Trophoblast cell (in vitro differentiated cells and primary cell): ENCODE results near the gene AUH.

ENCODE experiments used
- DNase-seq, 2 donors: peaks; one replicate each; pipeline ENCODE4 v3.0.0-alpha.2; 2016
- H2AFZ ChIP-seq: 2 replicates; pipeline ENCODE4 v1.6.1; 2013; ENCODE audit warnings: low read length, moderate library complexity, mild to moderate bottlenecking; ENCODE audit not compliant: insufficient read depth, poor library complexity
- H2AK5ac ChIP-seq: 2 replicates; pipeline ENCODE4 v1.6.1; 2013; ENCODE audit warnings: mild to moderate bottlenecking, low read length
- H2BK120ac ChIP-seq: 2 replicates; pipeline ENCODE4 v1.6.1; 2013; ENCODE audit warnings: low read length, mild to moderate bottlenecking, moderate library complexity; ENCODE audit not compliant: insufficient read depth, poor library complexity
- H2BK12ac ChIP-seq: 2 replicates; pipeline ENCODE4 v1.6.1; 2013; ENCODE audit warnings: mild to moderate bottlenecking, low read length, moderate library complexity
- H2BK5ac ChIP-seq: 2 replicates; pipeline ENCODE4 v1.6.1; 2013; ENCODE audit warnings: low read length, low read depth, moderate library complexity, mild to moderate bottlenecking; ENCODE audit not compliant: poor library complexity
- H3K14ac ChIP-seq: 2 replicates; pipeline ENCODE4 v1.6.1; 2013; ENCODE audit warnings: mild to moderate bottlenecking, low read length
- H3K18ac ChIP-seq: 2 replicates; pipeline ENCODE4 v1.6.1; 2013; ENCODE audit warnings: mild to moderate bottlenecking, low read length
- H3K23ac ChIP-seq: 2 replicates; pipeline ENCODE4 v1.6.1; 2013; ENCODE audit warnings: low read length
- H3K27ac ChIP-seq: 2 replicates; pipeline ENCODE4 v1.5.1; 2013; ENCODE audit warnings: low read depth, mild to moderate bottlenecking, inconsistent platforms, low read length, moderate library complexity
- H3K27me3 ChIP-seq: 2 replicates; pipeline ENCODE4 v1.6.1; 2013; ENCODE audit warnings: inconsistent platforms, mild to moderate bottlenecking, low read length, moderate library complexity; ENCODE audit not compliant: insufficient read depth
- H3K36me3 ChIP-seq, 2 experiments: 1 replicate in 1 of 2; 2 replicates in 1 of 2; pipeline ENCODE4 v1.6.1; 2013; ENCODE audit warnings: low read length in 2 of 2, mild to moderate bottlenecking in 2 of 2, moderate library complexity in 1 of 2; ENCODE audit not compliant: insufficient read depth in 2 of 2, control insufficient read depth in 1 of 2
- H3K4ac ChIP-seq: 2 replicates; pipeline ENCODE4 v1.6.1; 2013; ENCODE audit warnings: low read depth, mild to moderate bottlenecking, low read length, moderate library complexity
- H3K4me1 ChIP-seq, 2 experiments: 1 replicate in 1 of 2; 2 replicates in 1 of 2; pipeline ENCODE4 v1.6.1; 2013; ENCODE audit warnings: low read length in 2 of 2, mild to moderate bottlenecking in 2 of 2, moderate library complexity in 1 of 2; ENCODE audit not compliant: insufficient read depth in 2 of 2, control insufficient read depth in 1 of 2
- H3K4me2 ChIP-seq: 2 replicates; pipeline ENCODE4 v1.6.1; 2013; ENCODE audit warnings: inconsistent platforms, mild to moderate bottlenecking, low read length, moderate library complexity
- H3K4me3 ChIP-seq: 2 replicates; pipeline ENCODE4 v1.5.1; 2013; ENCODE audit warnings: mild to moderate bottlenecking, low read depth, low read length, inconsistent platforms
- H3K79me1 ChIP-seq: one replicate; pipeline ENCODE4 v1.6.1; 2013; ENCODE audit warnings: low read length
- H3K79me2 ChIP-seq: 2 replicates; pipeline ENCODE4 v1.6.1; 2013; ENCODE audit warnings: low read length, mild to moderate bottlenecking; ENCODE audit not compliant: control insufficient read depth, insufficient read depth, poor library complexity
- H3K9ac ChIP-seq: 2 replicates; pipeline ENCODE4 v1.6.1; 2013; ENCODE audit warnings: mild to moderate bottlenecking, low read length
- H3K9me3 ChIP-seq: 2 replicates; pipeline ENCODE4 v1.6.1; 2013; ENCODE audit warnings: low read depth, mild to moderate bottlenecking, control low read depth, inconsistent platforms, low read length; ENCODE audit not compliant: insufficient read depth
- H4K12ac ChIP-seq: 2 replicates; pipeline ENCODE4 v1.6.1; 2013; ENCODE audit warnings: low read depth, mild to moderate bottlenecking, low read length, moderate library complexity
- H4K8ac ChIP-seq: 2 replicates; pipeline ENCODE4 v1.6.1; 2013; ENCODE audit warnings: low read depth, mild to moderate bottlenecking, low read length, moderate library complexity
- H4K91ac ChIP-seq: one replicate; pipeline ENCODE4 v1.6.1; 2013; ENCODE audit warnings: low read depth, mild to moderate bottlenecking, low read length, moderate library complexity
- WGBS: extraction: QIAGEN DNeasy Blood & Tissue Kit; methylation state at CpG from one replicate; pipeline ENCODE4 v1.1.7; 2013; ENCODE audit warnings: missing lambda C conversion rate; ENCODE audit not compliant: insufficient read length, insufficient coverage; ENCODE audit errors: extremely low coverage; 5-methylcytosine and 5-hydroxymethylcytosine counted together

AUH gene

GRCh38 chr9:91191411-91192380 lies 170.0 kb downstream of the AUH start:
- WGBS, result no CpG with 5 or more reads among the region's 18 CpGs
- Histone ChIP-seq H3K18ac (peak overlapping the region; percentile 29), H4K12ac (no peak overlapping the region), H3K4me2 (no peak overlapping the region), H4K8ac (no peak overlapping the region), H2AK5ac (peak overlapping the region; percentile 35), H3K27ac (no peak overlapping the region), H3K79me1 (peaks cover 16% of the 10 kb centered on the region), H4K91ac (peak overlapping the region; percentile 3), H3K4me1 (peaks cover 5 to 7% of the 10 kb centered on the region in 2 experiments), H3K4ac (no peak overlapping the region), H3K4me3 (no peak overlapping the region), H2BK12ac (peak overlapping the region; percentile 80), H3K79me2 (peaks cover 4% of the 10 kb centered on the region), H2BK120ac (peak overlapping the region; percentile 2), H3K9ac (no peak overlapping the region), H3K27me3 (no peaks in the 10 kb centered on the region), H3K23ac (no peak overlapping the region), H2BK5ac (peak overlapping the region; percentile 13), H3K14ac (no peak overlapping the region), H3K36me3 (no peaks in the 10 kb centered on the region), H2AFZ (no peak overlapping the region), H3K9me3 (peaks cover 3% of the 10 kb centered on the region)
- DNase-seq, result no peak

GRCh38 chr9:91190062-91190461 lies 171.7 kb downstream of the AUH start:
- no peak overlapping the region for H3K4me3 ChIP-seq
- no peak overlapping the region for H4K8ac ChIP-seq
- H3K79me1 ChIP-seq, result peaks cover 15% of the 10 kb centered on the region
- no CpG with 5 or more reads among the region's 4 CpGs for WGBS
- no peak overlapping the region for H3K23ac ChIP-seq
- H2BK5ac ChIP-seq, result no peak overlapping the region
- H3K4me1 ChIP-seq, result peaks cover 5 to 7% of the 10 kb centered on the region in 2 experiments
- H3K14ac ChIP-seq, result no peak overlapping the region
- H3K36me3 ChIP-seq, result no peaks in the 10 kb centered on the region
- no peak for DNase-seq
- no peaks in the 10 kb centered on the region for H3K27me3 ChIP-seq
- H3K27ac ChIP-seq, result no peak overlapping the region
- no peak overlapping the region for H2BK120ac ChIP-seq
- no peak overlapping the region for H2BK12ac ChIP-seq
- H3K18ac ChIP-seq, result no peak overlapping the region
- no peak overlapping the region for H2AK5ac ChIP-seq
- H3K4me2 ChIP-seq, result no peak overlapping the region
- H3K79me2 ChIP-seq, result peaks cover 4% of the 10 kb centered on the region
- no peak overlapping the region for H4K12ac ChIP-seq
- H3K9me3 ChIP-seq, result peaks cover 3% of the 10 kb centered on the region
- no peak overlapping the region for H2AFZ ChIP-seq
- H4K91ac ChIP-seq, result no peak overlapping the region
- no peak overlapping the region for H3K4ac ChIP-seq
- no peak overlapping the region for H3K9ac ChIP-seq

GRCh38 chr9:91188719-91189590 lies 172.8 kb downstream of the AUH start:
- no CpG with 5 or more reads among the region's 11 CpGs for WGBS
- DNase-seq, result no peak
- H3K4me2 ChIP-seq, result no peak overlapping the region
- no peak overlapping the region for H3K14ac ChIP-seq
- H4K8ac ChIP-seq, result no peak overlapping the region
- H2BK12ac ChIP-seq, result no peak overlapping the region
- H3K23ac ChIP-seq, result no peak overlapping the region
- H4K91ac ChIP-seq, result no peak overlapping the region
- H3K4ac ChIP-seq, result no peak overlapping the region
- H3K79me1 ChIP-seq, result peaks cover 12% of the 10 kb centered on the region
- H3K27me3 ChIP-seq, result no peaks in the 10 kb centered on the region
- H3K9ac ChIP-seq, result no peak overlapping the region
- H3K4me3 ChIP-seq, result no peak overlapping the region
- peaks cover 3% of the 10 kb centered on the region for H3K9me3 ChIP-seq
- H3K79me2 ChIP-seq, result peaks cover 3% of the 10 kb centered on the region
- H2BK5ac ChIP-seq, result no peak overlapping the region
- peaks cover 1 to 4% of the 10 kb centered on the region in 2 experiments for H3K4me1 ChIP-seq
- H3K36me3 ChIP-seq, result no peaks in the 10 kb centered on the region
- no peak overlapping the region for H2BK120ac ChIP-seq
- H2AK5ac ChIP-seq, result no peak overlapping the region
- no peak overlapping the region for H4K12ac ChIP-seq
- H3K18ac ChIP-seq, result no peak overlapping the region
- H2AFZ ChIP-seq, result no peak overlapping the region
- H3K27ac ChIP-seq, result no peak overlapping the region

- Histone ChIP-seq H3K79me2 (no peaks in the 10 kb centered on the region), H3K79me1 (peaks cover 3% of the 10 kb centered on the region), H2BK120ac (no peak overlapping the region), H3K9ac (no peak overlapping the region), H4K91ac (no peak overlapping the region), H3K4me2 (no peak overlapping the region), H3K14ac (no peak overlapping the region), H3K27ac (no peak overlapping the region), H3K18ac (no peak overlapping the region), H3K4me1 (peaks cover 0 to 2% of the 10 kb centered on the region in 2 experiments), H4K12ac (no peak overlapping the region), H2BK5ac (no peak overlapping the region), H3K4me3 (no peak overlapping the region), H3K36me3 (no peaks in the 10 kb centered on the region), H3K4ac (no peak overlapping the region), H2AK5ac (no peak overlapping the region), H3K9me3 (peaks cover 3% of the 10 kb centered on the region), H3K23ac (no peak overlapping the region), H4K8ac (no peak overlapping the region), H2BK12ac (no peak overlapping the region), H3K27me3 (no peaks in the 10 kb centered on the region), H2AFZ (no peak overlapping the region)
- no CpG with 5 or more reads among the region's 2 CpGs for WGBS
- DNase-seq, result no peak
These were observed 173.8 kb downstream of the AUH start for GRCh38 chr9:91187965-91188344.
